ENCODE results near the gene ZSCAN21.

DNA sequence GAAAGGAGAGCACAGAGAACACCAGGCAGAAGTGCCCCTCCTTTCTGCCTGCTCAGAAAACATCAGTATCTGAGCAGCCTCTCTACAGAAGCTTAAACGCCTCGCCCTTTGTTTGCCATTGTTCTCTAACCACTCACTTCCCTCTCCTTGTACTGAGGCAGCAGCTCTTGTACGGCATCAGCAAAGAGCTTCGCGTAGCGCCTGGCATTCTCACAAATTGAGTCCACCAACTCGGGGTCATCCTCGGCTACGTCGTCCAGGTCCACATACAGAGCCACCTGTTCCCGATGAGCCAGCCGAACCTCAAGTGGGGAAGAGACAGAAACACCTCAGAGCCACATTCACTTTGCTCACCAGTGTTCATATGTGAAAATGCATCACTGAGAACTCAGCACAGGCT is 49.9 kb downstream of the ZSCAN21 start:
- TF ChIP-seq FOXM1 (IDR thresholded peaks at IDR 0.05; ENCODE audit: borderline replicate concordance) (no peak), SP1 (IDR thresholded peaks at IDR 0.05) (no peak), ZNF384 (IDR thresholded peaks at IDR 0.05) (no peak), HDGF (IDR thresholded peaks at IDR 0.05; ENCODE audit: borderline replicate concordance) (no peak), FOXA1 (IDR thresholded peaks at IDR 0.05) (no peak), ARNT (IDR thresholded peaks at IDR 0.05) (no peak), CTBP1 (IDR thresholded peaks at IDR 0.05; ENCODE audit: borderline replicate concordance) (no peak), FOXK2 (IDR thresholded peaks at IDR 0.05) (no peak), NFRKB (IDR thresholded peaks at IDR 0.05) (no peak), BHLHE40 (IDR thresholded peaks at IDR 0.05; ENCODE audit: borderline replicate concordance) (no peak), L3MBTL2 (conservative IDR thresholded peaks at IDR 0.05) (no peak), PKNOX1 (IDR thresholded peaks at IDR 0.05) (no peak)

Measured in HEK293T (cell line).